MM.1S (cell line): ENCODE measurements around the gene RRP12.
A peak's percentile ranks its signal among the peaks of the same experiment; 100 is the strongest.

ENCODE experiments used
- DNase-seq: peaks from one replicate; pipeline ENCODE4 v3.0.0-alpha.2; 2015
- H2AFZ ChIP-seq: fragments of 300-600 bp; sonication (generic); 2 replicates; pipeline ENCODE4 v1.6.0; 2016; ENCODE audit warnings: antibody characterized with exemption, low read length
- H3F3A ChIP-seq: fragments of 300-600 bp; sonication (generic); 2 replicates; pipeline ENCODE4 v1.6.1; 2016; ENCODE audit warnings: mild to moderate bottlenecking, antibody characterized with exemption, low read length, moderate library complexity, mixed read lengths; ENCODE audit not compliant: insufficient read depth
- H3K27ac ChIP-seq: fragments of 300-600 bp; sonication (generic); 2 replicates; pipeline ENCODE4 v1.5.1; 2016; ENCODE audit warnings: mild to moderate bottlenecking, low read length
- H3K27me3 ChIP-seq: fragments of 300-600 bp; sonication (generic); replicated peaks from 2 replicates; pipeline ENCODE4 v1.6.0; 2016; ENCODE audit warnings: low read length; ENCODE audit not compliant: insufficient read depth
- H3K36me3 ChIP-seq: fragments of 300-600 bp; sonication (generic); replicated peaks from 2 replicates; pipeline ENCODE4 v1.6.1; 2016; ENCODE audit warnings: mild to moderate bottlenecking, low read length, mixed read lengths; ENCODE audit not compliant: insufficient read depth
- H3K4me1 ChIP-seq: fragments of 300-600 bp; sonication (generic); 2 replicates; pipeline ENCODE4 v1.6.1; 2016; ENCODE audit warnings: low read length, mixed read lengths
- H3K4me2 ChIP-seq: fragments of 300-600 bp; sonication (generic); 2 replicates; pipeline ENCODE4 v1.6.0; 2016; ENCODE audit warnings: low read depth, low read length
- H3K4me3 ChIP-seq: fragments of 300-600 bp; sonication (generic); 2 replicates; pipeline ENCODE4 v1.5.1; 2016; ENCODE audit warnings: low read length, mixed read lengths
- H3K79me2 ChIP-seq: fragments of 300-600 bp; sonication (generic); 2 replicates; pipeline ENCODE4 v1.6.1; 2016; ENCODE audit warnings: mixed run types, low read length, mixed read lengths
- H3K9ac ChIP-seq: fragments of 300-600 bp; sonication (generic); 2 replicates; pipeline ENCODE4 v1.6.1; 2016; ENCODE audit warnings: low read length, mixed read lengths
- H3K9me2 ChIP-seq: fragments of 300-600 bp; sonication (generic); replicated peaks from 2 replicates; pipeline ENCODE4 v1.6.1; 2016; ENCODE audit warnings: mild to moderate bottlenecking, low read length, mixed read lengths; ENCODE audit not compliant: insufficient read depth
- H3K9me3 ChIP-seq: fragments of 300-600 bp; sonication (generic); replicated peaks from 2 replicates; pipeline ENCODE4 v1.6.1; 2016; ENCODE audit warnings: mild to moderate bottlenecking, low read length, mixed read lengths; ENCODE audit not compliant: insufficient read depth
- H4K20me1 ChIP-seq: fragments of 300-600 bp; sonication (generic); 2 replicates; pipeline ENCODE4 v1.6.1; 2016; ENCODE audit warnings: mild to moderate bottlenecking, low read length, moderate library complexity, mixed read lengths; ENCODE audit not compliant: insufficient read depth
- EZH2 ChIP-seq: fragments of 300-600 bp; sonication (generic); optimal IDR thresholded peaks from 2 replicates; pipeline ENCODE3; 2017; ENCODE audit warnings: low read depth, mild to moderate bottlenecking, antibody characterized with exemption, low read length, mixed read lengths
- EZH2phosphoT487 ChIP-seq: fragments of 300-600 bp; sonication (generic); IDR thresholded peaks from 2 replicates; pipeline ENCODE4 v1.6.1; 2018; ENCODE audit warnings: antibody characterized with exemption, low read length
- TF ChIP-seq, protein P1 (sequence below): fragments of 300-600 bp; sonication (generic); IDR thresholded peaks from 2 replicates; pipeline ENCODE4 v1.5.1; 2016; ENCODE audit warnings: antibody characterized with exemption, low read length, mixed read lengths

Gene RRP12

DNA sequence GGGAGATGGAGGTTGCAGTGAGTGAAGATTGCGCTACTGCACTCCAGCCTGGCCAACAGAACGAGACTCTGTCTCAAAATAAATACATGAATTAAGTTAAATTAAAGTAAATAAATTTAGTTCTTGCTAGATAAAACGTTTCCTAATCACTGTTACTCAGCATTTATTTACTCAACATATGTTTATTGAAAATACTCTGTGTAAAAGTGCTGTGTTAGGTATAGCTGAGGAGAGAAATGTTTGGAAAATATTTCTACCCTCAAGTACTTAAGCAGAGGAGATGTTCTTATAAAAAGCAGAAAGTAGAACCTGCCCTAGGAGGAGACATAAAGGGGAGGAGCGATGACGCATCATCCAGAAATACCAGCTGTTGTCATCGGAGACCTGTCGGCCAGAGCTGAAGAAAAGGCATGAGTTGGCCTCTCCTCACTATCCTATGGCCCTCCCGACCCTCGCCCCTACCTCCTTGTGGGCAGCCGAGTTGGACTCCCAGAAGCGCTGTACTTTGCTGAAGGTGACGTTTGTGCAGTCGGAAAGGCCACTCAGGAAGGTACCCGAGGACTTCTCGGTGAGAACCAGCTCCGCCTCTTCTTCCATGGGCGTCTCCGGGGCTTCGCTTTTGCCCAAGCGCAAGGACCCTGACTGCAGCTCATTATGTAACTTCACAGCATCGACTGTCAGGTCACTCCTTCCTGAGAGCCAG is 1.1 kb downstream of the RRP12 start:
- Histone ChIP-seq H3K4me1 (no peaks in the 10 kb centered on the region), H2AFZ (0 out of 2 replicates have a peak overlapping the region, but pooled peaks have one; percentile 18)
- peak; percentile 77 for DNase-seq

DNA sequence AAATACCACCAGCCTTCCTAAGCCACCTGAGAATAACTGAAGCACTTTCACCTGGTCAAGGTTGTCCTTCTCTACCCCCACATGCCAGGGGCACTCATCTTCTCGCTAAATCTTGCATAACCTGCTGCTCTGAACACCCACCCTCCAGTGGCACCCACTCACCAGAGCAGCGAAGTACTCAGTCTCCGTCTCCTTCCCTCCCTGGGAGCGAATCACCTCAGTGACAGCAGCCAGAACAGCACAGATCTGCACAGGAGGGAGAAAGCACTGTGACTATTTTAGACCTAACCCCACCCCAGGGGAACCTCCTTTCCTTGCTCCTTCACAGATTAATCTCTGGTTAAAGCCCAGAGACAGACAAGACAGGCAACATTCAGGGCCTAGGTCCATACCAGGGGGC is 5.1 kb downstream of the RRP12 start:
- Histone ChIP-seq H3K27ac (no peak overlapping the region), H3K4me2 (no peak overlapping the region), H3K9me2 (no peaks in the 10 kb centered on the region), H3K9me3 (no peaks in the 10 kb centered on the region), H2AFZ (no peak overlapping the region), H3K9ac (no peak overlapping the region), H3K4me1 (no peaks in the 10 kb centered on the region), H4K20me1 (no peaks in the 10 kb centered on the region), H3K79me2 (peaks cover 32% of the 10 kb centered on the region), H3K4me3 (no peak overlapping the region), H3K27me3 (no peaks in the 10 kb centered on the region), H3F3A (peaks cover 11% of the 10 kb centered on the region; the same call in 1 of the 2 replicates), H3K36me3 (0 out of 2 replicates have a peak, but pooled peaks cover 2% of the 10 kb centered on the region)
- DNase-seq, result no peak
- TF ChIP-seq, protein P1, sequence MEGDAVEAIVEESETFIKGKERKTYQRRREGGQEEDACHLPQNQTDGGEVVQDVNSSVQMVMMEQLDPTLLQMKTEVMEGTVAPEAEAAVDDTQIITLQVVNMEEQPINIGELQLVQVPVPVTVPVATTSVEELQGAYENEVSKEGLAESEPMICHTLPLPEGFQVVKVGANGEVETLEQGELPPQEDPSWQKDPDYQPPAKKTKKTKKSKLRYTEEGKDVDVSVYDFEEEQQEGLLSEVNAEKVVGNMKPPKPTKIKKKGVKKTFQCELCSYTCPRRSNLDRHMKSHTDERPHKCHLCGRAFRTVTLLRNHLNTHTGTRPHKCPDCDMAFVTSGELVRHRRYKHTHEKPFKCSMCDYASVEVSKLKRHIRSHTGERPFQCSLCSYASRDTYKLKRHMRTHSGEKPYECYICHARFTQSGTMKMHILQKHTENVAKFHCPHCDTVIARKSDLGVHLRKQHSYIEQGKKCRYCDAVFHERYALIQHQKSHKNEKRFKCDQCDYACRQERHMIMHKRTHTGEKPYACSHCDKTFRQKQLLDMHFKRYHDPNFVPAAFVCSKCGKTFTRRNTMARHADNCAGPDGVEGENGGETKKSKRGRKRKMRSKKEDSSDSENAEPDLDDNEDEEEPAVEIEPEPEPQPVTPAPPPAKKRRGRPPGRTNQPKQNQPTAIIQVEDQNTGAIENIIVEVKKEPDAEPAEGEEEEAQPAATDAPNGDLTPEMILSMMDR, result no peak
- TF ChIP-seq EZH2 (no peak), EZH2phosphoT487 (no peak)

More for the DNA sequence above, 1.1 kb downstream of the RRP12 start:
- H3K36me3 ChIP-seq, result 0 out of 2 replicates have a peak, but pooled peaks cover 2% of the 10 kb centered on the region
- H3K4me3 ChIP-seq, result peak overlapping the region; percentile 93
- H3K4me2 ChIP-seq, result peak overlapping the region; percentile 83
- H3K27ac ChIP-seq, result peak overlapping the region; percentile 89
- no peaks in the 10 kb centered on the region for H3K27me3 ChIP-seq
- H3K9ac ChIP-seq, result peak overlapping the region; percentile 97
- no peaks in the 10 kb centered on the region for H4K20me1 ChIP-seq
- H3K79me2 ChIP-seq, result peaks cover 32% of the 10 kb centered on the region
- H3K9me2 ChIP-seq, result no peaks in the 10 kb centered on the region
- TF ChIP-seq, protein P1, result no peak
- no peak for TF ChIP-seq EZH2
- TF ChIP-seq EZH2phosphoT487, result no peak
- no peaks in the 10 kb centered on the region for H3K9me3 ChIP-seq
- peaks cover 11% of the 10 kb centered on the region; the same call in 1 of the 2 replicates for H3F3A ChIP-seq

DNA sequence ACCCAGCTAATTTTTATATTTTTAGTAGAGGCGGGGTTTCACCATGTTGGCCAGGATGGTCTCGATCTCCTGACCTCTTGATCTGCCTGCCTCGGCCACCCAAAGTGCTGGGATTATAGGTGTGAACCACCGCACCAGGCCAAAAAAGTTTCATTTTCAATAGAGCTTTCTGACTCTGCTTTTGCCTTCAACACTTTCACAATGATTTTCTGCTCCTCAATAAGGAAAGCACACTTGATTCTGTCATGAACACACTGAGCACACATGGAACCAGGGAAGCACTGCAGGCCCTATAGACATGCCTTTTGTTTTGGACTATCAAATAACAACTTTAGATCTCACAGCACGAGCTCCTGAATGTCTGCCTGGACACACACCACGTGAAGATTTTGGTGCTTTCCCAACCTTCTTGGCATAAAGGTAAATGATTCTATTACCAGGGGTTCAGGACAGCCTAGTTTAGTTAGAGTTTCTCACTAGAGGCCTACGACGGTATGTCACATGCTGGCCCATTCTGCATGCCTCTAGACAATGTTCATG is 8.0 kb downstream of the RRP12 start:
- no peak for TF ChIP-seq EZH2phosphoT487
- TF ChIP-seq, protein P1, result no peak
- peaks cover 8% of the 10 kb centered on the region for H3K79me2 ChIP-seq
- no peak overlapping the region for H3K4me2 ChIP-seq
- H3K4me3 ChIP-seq, result no peak overlapping the region
- H4K20me1 ChIP-seq, result no peaks in the 10 kb centered on the region
- no peak overlapping the region for H2AFZ ChIP-seq
- no peaks in the 10 kb centered on the region for H3K4me1 ChIP-seq
- H3K9me2 ChIP-seq, result no peaks in the 10 kb centered on the region
- H3K9me3 ChIP-seq, result no peaks in the 10 kb centered on the region
- DNase-seq, result peak; percentile 6
- H3K36me3 ChIP-seq, result peaks cover 7% of the 10 kb centered on the region; the same call in 1 of the 2 replicates
- H3K27me3 ChIP-seq, result no peaks in the 10 kb centered on the region
- no peaks in the 10 kb centered on the region for H3F3A ChIP-seq
- H3K9ac ChIP-seq, result no peak overlapping the region
- H3K27ac ChIP-seq, result no peak overlapping the region
